HG03135 (cell line): Measurements from ENCODE around the gene TRIM44.
"Not testable (repeated sequence)": the region's sequence is repeated elsewhere in the genome, so short reads cannot be mapped to it uniquely, and the experiment has no call there.

Experiments used
- ATAC-seq: cut with Tn5 transposase; IDR thresholded peaks from one replicate; pipeline ENCODE4 v1.9.1; 2021; ENCODE audit warnings: mild to moderate bottlenecking, moderate library complexity; ENCODE audit not compliant: unreplicated experiment

Gene TRIM44

DNA sequence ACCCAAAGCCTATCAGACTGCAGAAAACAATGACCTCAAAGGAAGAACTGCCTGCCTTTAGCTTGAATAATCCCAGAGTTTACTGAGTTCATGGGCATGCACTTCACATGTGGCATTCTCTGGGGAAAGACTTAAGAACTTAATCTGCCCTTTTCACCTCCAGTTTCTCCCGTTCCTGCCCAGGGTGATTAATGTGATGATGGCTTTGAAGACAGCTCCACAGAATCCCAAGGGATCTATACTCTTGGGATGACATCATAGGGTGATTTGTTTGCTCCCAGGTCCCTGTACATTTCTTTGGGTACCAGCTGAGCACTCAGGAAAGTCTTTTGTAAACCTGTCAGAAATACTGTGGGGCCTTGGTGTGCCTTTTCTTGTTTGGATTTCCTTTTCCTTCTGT lies 30.3 kb upstream of the TRIM44 start:
- no peak for ATAC-seq

- no peak for ATAC-seq
Observed at GRCh38 chr11:35633827-35634423, 28.6 kb upstream of the TRIM44 start.

DNA sequence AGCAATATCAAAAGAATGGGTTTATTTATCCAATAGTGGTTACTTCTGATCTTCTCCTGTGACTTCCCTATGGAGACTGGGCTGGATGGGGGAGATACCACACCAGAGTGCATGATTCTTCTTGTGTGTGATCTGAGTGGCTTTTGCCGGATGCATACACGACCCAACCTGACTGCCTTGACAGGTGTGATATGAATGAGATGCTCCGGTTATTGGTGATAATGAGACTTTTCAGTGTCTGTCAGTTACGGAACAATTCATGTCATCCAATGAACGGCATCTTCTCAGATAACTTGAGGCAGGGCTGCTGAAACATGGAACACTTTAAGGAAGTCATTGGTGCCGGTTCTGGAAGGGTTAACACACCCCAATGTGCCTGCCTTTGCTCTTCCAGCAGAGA lies 26.6 kb upstream of the TRIM44 start:
- no peak for ATAC-seq

DNA sequence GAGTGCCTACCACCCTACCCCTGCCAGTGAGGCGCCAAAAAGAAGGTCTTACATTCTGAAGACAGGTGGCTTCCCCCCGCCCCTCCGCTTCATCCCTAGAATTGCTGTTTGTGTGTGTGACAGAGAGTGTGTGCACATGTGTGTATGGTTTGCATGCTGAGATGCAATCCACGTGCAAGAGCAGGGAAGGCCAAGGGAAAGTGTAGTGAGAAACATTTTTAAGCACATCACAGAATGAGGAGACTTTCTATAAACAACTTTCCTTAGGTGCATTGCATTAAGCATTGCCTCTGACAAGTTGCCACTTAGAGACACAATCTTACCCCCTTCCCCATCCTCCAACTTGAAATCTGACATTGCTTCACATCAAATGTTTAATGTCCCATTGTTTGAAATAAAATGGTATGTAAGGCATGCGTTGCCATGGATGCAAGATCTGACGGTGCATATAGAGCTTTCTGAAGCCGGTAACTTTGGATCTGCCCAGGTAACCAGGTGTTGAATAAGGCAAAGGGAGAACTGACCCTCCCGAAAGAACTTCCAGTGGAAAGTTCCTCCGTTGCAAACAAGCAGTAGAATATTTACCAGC lies 22.9 kb upstream of the TRIM44 start:
- ATAC-seq = no peak

DNA sequence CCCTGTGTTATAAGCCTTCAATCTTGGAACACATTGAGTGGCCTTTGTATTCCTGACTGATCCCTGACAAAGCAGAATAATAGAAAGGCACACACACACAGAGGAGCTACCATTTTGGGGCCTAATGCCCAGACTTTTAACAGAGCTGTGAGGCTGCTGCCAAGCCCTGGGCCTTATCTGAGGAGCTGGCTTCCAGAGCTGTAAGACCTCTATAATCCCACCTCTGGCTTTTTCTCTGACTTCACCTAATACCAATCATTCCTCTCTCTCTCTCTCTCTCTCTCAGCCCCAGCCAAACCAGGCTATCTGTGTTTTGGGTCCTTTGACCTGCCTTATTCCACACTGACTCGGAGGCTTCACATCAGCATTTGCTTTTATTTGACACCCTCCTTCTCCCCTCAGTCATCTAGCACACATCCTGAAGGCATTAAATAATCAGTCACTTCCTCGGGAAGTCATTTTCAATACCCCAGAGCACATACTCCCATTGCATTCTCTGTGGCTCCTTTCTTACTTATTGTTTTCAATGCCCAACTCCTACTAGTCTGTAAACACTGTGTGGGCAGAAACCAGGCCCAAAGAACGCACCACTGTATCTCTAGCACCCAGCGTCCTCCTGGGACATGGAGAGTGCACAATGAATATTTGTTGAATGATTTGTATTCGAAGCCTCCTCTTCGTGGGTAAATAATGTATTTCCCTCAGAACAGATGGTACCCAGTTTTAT lies 21.2 kb upstream of the TRIM44 start:
- no peak for ATAC-seq

DNA sequence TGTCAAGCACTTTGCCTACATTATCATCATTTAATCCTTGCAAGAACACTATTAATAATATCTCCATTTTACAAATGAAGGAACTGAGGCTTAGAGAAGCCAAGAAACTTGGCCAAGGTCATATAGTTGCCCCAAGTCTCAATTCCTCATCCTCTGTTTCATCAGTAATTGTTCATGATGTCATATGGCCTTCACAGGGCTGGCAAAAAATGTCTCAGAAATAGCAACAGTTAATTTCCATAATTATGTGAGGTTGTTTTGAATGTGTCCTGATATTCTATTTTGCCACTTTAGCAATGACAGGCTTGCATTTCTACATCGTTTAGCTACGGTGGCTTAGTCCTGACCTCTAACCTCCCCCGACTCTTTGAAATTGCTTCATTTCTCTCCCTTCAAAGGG lies 20.6 kb upstream of the TRIM44 start:
- ATAC-seq = no peak

GRCh38 chr11:35647421-35648093 lies 15.0 kb upstream of the TRIM44 start:
- no peak for ATAC-seq

DNA sequence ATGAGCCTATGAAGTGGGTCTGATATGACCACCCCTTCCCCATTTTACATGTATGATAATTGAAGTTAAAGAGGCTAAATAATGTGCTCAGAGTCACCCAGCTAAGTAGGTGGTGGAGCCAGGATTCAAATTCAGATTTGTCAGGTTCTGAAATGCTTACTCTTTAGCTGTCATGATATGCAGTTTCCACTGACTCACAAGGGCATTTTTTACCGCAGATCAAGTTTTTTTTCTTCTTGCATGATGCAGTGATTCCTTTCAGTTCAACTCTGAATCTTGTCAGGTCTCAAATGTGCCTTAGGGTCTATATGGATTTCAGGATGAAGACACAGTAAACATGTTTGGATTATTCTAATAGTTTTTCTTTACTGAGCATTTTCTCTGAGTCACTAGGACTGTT lies 12.6 kb upstream of the TRIM44 start:
- no peak for ATAC-seq

- no peak for ATAC-seq
Observed at GRCh38 chr11:35650467-35650866, 12.1 kb upstream of the TRIM44 start.

- no peak for ATAC-seq
Observed at GRCh38 chr11:35651263-35651662, 11.3 kb upstream of the TRIM44 start.

DNA sequence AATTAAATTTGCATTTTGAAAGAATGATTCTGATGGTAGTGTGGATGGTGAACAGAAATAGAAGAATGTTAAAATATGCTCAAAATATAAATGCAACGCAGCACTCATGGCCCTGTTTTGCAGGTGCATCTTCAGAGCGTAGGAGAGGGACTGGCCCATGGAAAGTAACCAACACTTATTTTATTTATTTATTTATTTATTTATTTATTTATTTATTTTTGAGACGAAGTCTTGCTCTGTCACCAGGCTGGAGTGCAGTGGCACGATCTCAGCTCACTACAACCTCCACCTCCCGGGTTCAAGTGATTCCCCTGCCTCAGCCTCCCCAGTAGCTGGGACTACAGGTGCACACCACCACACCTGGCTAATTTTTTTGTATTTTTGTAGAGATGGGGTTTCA lies 9.8 kb upstream of the TRIM44 start:
- not testable (repeated sequence) for ATAC-seq

DNA sequence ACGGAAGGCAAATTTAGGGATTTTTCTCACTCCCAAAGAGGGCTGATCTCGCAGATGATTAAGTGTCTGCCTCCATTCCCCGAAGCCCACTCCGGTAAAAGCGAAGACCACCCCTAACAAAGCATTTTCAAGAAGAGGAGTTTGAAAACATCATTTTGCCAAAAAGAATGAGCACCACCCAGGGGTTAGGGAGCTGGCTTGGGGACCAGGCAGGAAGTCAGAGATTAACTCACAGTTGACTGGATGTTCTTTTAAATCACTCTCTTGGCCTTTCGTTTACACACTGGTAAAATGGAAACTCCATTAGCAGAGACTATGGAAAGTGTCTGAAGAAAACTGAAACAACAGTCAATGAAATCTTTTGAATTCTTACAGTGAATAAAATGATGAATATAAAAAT lies 7.9 kb upstream of the TRIM44 start:
- no peak for ATAC-seq

GRCh38 chr11:35655254-35655653 lies 7.3 kb upstream of the TRIM44 start:
- ATAC-seq = no peak

DNA sequence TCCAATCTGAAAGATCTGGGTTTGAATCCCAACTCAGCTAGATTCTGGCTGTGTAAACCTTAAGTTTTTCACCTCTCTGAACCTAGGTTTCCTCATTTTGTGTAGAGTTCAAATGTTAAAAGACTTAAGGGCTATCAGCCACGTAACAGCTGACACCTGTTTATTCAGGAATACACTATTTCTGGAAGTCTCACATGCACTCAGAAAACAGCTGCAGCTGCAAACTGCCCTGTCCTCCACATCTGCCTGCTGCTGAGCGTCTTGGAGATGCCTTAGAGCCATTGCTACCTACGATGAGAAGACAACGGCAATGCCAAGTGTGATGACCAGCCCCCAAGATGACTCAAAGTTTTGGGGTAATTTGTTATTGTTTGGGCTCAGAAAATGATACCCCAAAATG lies 6.7 kb upstream of the TRIM44 start:
- ATAC-seq = no peak

DNA sequence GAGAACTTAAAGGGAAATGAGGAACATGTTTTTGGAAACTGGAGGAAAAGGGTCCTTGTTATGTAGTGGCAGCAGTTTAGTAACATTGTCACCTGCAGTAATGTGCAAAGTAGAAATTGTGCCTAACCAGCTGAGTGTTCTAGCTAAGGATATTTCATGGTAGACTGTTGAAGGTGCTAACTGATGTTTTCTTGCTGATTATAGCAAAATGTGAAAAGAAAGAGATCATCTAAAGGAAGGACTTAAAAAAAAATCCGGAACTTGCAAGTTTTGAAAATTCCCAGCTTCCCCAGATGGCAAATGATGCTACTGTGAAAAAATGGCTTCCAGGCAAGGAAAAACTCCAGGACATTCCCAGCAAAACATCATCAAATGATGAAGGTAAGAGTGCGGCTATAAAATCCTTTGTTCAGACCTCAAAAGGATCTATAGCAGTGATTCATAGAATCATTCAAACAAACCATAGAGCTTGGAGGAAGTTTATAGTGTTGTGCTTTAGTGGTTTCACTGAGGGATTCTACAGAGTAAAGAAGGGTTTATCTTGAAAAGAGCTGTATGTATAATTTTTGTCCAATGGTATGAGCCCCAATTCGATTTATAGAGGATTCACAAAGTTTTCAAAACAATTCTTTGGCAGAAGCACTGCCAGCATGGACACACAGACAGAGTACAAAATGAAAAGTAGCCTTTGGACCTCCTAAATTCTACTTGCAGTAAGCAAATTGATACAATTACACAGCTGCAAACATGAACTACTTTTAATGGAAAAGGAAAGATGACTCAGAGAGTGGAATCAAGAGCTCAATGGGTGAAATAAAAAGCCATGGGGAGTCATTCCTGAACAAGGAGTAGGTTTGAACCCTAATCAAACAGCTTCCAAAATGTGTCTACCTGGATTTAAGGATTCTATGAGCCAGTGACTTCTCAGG lies 4.3 kb upstream of the TRIM44 start:
- ATAC-seq = no peak

DNA sequence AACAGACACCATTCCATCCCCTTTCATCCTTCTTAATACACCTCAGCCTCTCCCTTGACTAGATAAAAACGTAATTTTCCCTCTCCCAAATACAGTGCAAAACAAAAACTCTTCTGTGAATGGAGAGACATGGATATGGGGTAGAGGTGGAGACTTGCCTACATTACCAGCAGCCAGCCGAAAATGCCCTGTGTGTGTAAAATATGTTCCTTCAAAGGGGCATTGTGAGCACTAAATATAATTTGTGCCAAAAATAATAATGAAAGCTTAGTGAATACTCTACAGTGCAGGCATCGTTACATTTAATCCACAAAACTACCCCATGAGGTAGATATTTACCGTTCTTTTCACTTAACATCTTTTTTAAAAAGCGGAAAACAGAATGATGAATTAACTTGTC lies 1.0 kb upstream of the TRIM44 start:
- ATAC-seq = no peak

DNA sequence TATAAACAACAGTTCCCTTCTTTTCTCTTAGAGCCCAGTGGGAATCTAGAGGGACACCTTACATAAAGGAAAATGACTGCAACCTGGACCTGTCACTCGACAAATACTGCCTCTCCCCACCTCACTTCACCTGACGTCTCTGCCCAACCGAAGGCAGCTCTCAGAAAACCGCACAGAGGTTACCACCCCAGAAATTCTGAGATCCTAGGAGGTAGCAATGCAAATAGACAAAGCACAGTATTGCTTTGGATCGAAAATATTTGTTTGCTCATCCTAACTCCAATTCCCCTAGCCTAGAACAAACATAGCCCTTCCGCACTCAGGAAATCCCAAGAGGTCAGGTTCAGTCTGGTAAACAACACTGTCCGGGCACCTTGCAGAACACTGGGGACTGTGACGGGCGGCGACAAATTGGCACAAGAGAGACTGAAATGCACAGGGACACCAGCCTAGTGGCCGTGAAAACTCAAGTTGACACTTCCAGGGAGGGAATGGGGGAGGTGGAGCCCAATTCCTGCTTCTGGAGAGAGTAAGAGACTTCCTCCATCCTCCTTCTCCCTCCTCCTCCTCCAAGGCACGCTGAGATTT lies 420 bp upstream of the TRIM44 start:
- ATAC-seq = peak; percentile 47

DNA sequence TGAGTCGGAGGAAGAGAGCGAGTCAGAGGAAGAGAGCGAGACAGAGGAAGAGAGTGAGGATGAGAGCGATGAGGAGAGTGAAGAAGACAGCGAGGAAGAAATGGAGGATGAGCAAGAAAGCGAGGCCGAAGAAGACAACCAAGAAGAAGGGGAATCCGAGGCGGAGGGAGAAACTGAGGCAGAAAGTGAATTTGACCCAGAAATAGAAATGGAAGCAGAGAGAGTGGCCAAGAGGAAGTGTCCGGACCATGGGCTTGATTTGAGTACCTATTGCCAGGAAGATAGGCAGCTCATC lies 780 bp downstream of the TRIM44 start:
- no peak for ATAC-seq

DNA sequence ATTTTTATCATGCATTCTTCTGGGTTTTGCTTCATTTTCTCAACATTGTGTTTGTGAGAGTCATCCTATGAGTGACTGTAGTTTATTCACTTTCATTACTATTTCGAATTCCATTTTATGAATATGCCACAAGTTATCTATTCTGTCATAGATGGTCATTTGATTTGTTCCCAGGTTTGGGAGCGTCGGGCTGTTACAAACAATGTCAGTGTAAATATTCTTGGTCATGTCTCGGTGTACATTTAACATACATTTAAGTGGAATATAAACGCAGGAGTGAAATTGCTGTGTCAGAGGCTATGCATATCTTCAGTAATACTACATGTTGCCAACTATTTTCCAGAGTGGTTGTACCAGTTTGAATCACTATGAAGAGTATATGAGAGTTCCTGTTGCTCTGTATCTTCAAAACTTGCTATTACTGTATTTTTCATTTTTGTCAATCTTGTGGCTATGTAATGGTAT lies 2.4 kb downstream of the TRIM44 start:
- no peak for ATAC-seq

DNA sequence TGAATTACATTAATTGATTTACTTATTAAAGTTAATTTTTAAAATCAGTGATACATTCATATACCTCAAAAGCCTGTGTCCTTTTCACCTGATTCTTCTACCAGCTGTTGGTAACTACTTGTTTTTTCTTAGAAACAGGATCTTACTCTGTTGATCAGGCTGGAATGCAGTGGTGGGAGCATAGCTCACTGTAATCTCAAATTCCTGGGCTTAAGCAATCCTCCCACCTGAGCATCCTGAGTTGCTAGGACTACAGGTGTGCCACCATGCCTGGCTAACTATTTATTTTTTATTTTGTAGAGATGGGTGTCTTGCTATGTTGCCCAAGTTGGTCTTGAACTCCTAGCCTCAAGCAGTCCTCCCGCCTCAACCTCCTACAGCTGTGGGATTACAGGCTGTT lies 4.7 kb downstream of the TRIM44 start:
- ATAC-seq = no peak

- ATAC-seq = not testable (repeated sequence)
Observed at GRCh38 chr11:35668350-35668749, 5.8 kb downstream of the TRIM44 start.
